ENCODE measurements around the gene KRT81.
"Not testable (repeated sequence)": the region's sequence is repeated elsewhere in the genome, so short reads cannot be mapped to it uniquely, and the experiment has no call there.

KRT81 gene

GRCh38 chr12:52255926-52256583 is 35.3 kb downstream of the KRT81 start:
- FAIRE-seq, result no peak

GRCh38 chr12:52254965-52255751 is 36.2 kb downstream of the KRT81 start:
- FAIRE-seq (no peak), DNase-seq (ENCODE audit: low spot score) (no peak)

More at GRCh38 chr12:52255926-52256583, 35.3 kb downstream of the KRT81 start:
- no peak for DNase-seq (ENCODE audit: low spot score)

GRCh38 chr12:52254180-52254964 is 37.0 kb downstream of the KRT81 start:
- no peak for DNase-seq (ENCODE audit: low spot score)
- FAIRE-seq, result no peak

- DNase-seq (ENCODE audit: low spot score) (no peak), FAIRE-seq (no peak)
Observed at GRCh38 chr12:52253391-52254179, 37.7 kb downstream of the KRT81 start.

GRCh38 chr12:52252728-52253343 is 38.5 kb downstream of the KRT81 start:
- FAIRE-seq (peak; percentile 82), DNase-seq (ENCODE audit: low spot score) (peak; percentile 80)

- FAIRE-seq; DNase-seq (ENCODE audit: low spot score): not testable (repeated sequence)
Observed at GRCh38 chr12:52252175-52252615, 39.1 kb downstream of the KRT81 start.

GRCh38 chr12:52251367-52252051 is 39.8 kb downstream of the KRT81 start:
- no peak for FAIRE-seq

GRCh38 chr12:52250048-52250990 is 41.0 kb downstream of the KRT81 start:
- DNase-seq (ENCODE audit: low spot score), result no peak
- FAIRE-seq, result no peak

More at GRCh38 chr12:52251367-52252051, 39.8 kb downstream of the KRT81 start:
- DNase-seq (ENCODE audit: low spot score), result no peak

GRCh38 chr12:52249511-52250047 is 41.8 kb downstream of the KRT81 start:
- no peak for DNase-seq (ENCODE audit: low spot score)
- no peak for FAIRE-seq

- no peak for DNase-seq (ENCODE audit: low spot score)
- FAIRE-seq, result no peak
Observed at GRCh38 chr12:52248541-52249461, 42.5 kb downstream of the KRT81 start.

GRCh38 chr12:52247622-52248540 is 43.5 kb downstream of the KRT81 start:
- FAIRE-seq (no peak), DNase-seq (ENCODE audit: low spot score) (no peak)

- DNase-seq (ENCODE audit: low spot score), result peak; percentile 10
Observed at GRCh38 chr12:52246720-52247621, 44.4 kb downstream of the KRT81 start.

GRCh38 chr12:52245962-52246569 is 45.3 kb downstream of the KRT81 start:
- DNase-seq (ENCODE audit: low spot score), result no peak
- FAIRE-seq, result no peak

More at GRCh38 chr12:52246720-52247621, 44.4 kb downstream of the KRT81 start:
- FAIRE-seq, result no peak

- DNase-seq (ENCODE audit: low spot score), result no peak
- no peak for FAIRE-seq
Observed at GRCh38 chr12:52245259-52245961, 45.9 kb downstream of the KRT81 start.
